A673 (cell line): ENCODE measurements around the gene RFX2. TPM values are rescaled to one million over a fixed set of nuclear protein-coding genes. Genes with fewer than 3 reads are reported as not detected.

Experiments
- BruUV-seq: library from RNA; stranded (reverse); fragments of 400-500 nt; replicated peaks from 2 replicates; lab custom pipeline; 2021; lab: Mats Ljungman, UMichigan
- CTCF ChIA-PET: fragments of 300-600 bp; sonication (Branson Sonifier 250); formaldehyde crosslinking; loops from one replicate; lab custom pipeline; 2022; ENCODE audit warnings: antibody characterized with exemption; lab: Charles Lee
- POLR2A ChIA-PET: fragments of 300-600 bp; sonication (Branson Sonifier 250); formaldehyde crosslinking; loops from one replicate; lab custom pipeline; 2022; ENCODE audit warnings: antibody characterized with exemption; ENCODE audit not compliant: low non-redundant PET; lab: Charles Lee
- DNase-seq: peaks from one replicate; pipeline ENCODE4 v3.0.0-alpha.2; 2015; ENCODE audit warnings: low spot score
- H3K27ac ChIP-seq: fragments of 200-600 bp; sonication (generic); 2 replicates; pipeline ENCODE4 v1.5.1; 2016; ENCODE audit warnings: mixed run types, low read depth, mild to moderate bottlenecking, mixed read lengths, antibody characterized with exemption, low read length; ENCODE audit not compliant: poor library complexity, severe bottlenecking
- H3K27me3 ChIP-seq: fragments of 200-600 bp; sonication (generic); replicated peaks from 2 replicates; pipeline ENCODE4 v1.6.1; 2017; ENCODE audit warnings: mixed run types, low read depth, mild to moderate bottlenecking, mixed read lengths, antibody characterized with exemption, low read length; ENCODE audit not compliant: insufficient read depth, poor library complexity
- H3K36me3 ChIP-seq: fragments of 200-600 bp; sonication (generic); 2 replicates; pipeline ENCODE4 v1.6.1; 2016; ENCODE audit warnings: mixed run types, mild to moderate bottlenecking, mixed read lengths, antibody characterized with exemption, low read length; ENCODE audit not compliant: insufficient read depth, poor library complexity, severe bottlenecking
- H3K4me1 ChIP-seq: fragments of 200-600 bp; sonication (generic); 2 replicates; pipeline ENCODE4 v1.6.1; 2017; ENCODE audit warnings: mixed run types, mild to moderate bottlenecking, mixed read lengths, antibody characterized with exemption, low read length; ENCODE audit not compliant: insufficient read depth, poor library complexity, severe bottlenecking
- H3K4me3 ChIP-seq: fragments of 200-600 bp; sonication (generic); 2 replicates; pipeline ENCODE4 v1.5.1; 2016; ENCODE audit warnings: low read depth, mixed run types, mild to moderate bottlenecking, mixed read lengths, low read length; ENCODE audit not compliant: poor library complexity, severe bottlenecking
- H3K9me3 ChIP-seq: fragments of 200-600 bp; sonication (generic); 2 replicates; pipeline ENCODE4 v1.6.1; 2016; ENCODE audit warnings: mixed run types, low read depth, mild to moderate bottlenecking, mixed read lengths, antibody characterized with exemption, low read length; ENCODE audit not compliant: poor library complexity, severe bottlenecking
- CTCF ChIP-seq: fragments of 300-800, 200-600 bp; sonication (generic); conservative IDR thresholded peaks from 2 replicates; pipeline ENCODE4 v1.5.1; 2017; ENCODE audit warnings: low read depth, mild to moderate bottlenecking, antibody characterized with exemption, low read length, moderate library complexity, mixed read lengths
- EZH2 ChIP-seq: fragments of 200-600 bp; sonication (generic); IDR thresholded peaks from 2 replicates; pipeline ENCODE4 v1.6.1; 2017; ENCODE audit warnings: borderline replicate concordance, low read depth, mild to moderate bottlenecking, mixed read lengths, antibody characterized with exemption, low read length; ENCODE audit not compliant: poor library complexity, severe bottlenecking
- intact Hi-C: fragments of 100-400 bp; cut with micrococcal nuclease; formaldehyde crosslinking; loops from one replicate; pipeline ENCODE4 v1.10.0; 2022; ENCODE audit not compliant: unreplicated experiment
- total RNA-seq: library from RNA; stranded (reverse); gene quantifications from 2 replicates; pipeline ENCODE4 v1.2.3, GENCODE V29; 2021

RFX2 gene
- total RNA-seq, 1 experiment from 2014 or later: 11.7 TPM

- Histone ChIP-seq H3K27ac (peak overlapping the region; percentile 37), H3K4me1 (peaks cover 3% of the 10 kb centered on the region), H3K9me3 (no peaks in the 10 kb centered on the region), H3K36me3 (no peaks in the 10 kb centered on the region), H3K27me3 (no peaks in the 10 kb centered on the region), H3K4me3 (no peak overlapping the region)
- DNase-seq: no peak
- CTCF ChIA-PET: no interaction called here
- intact Hi-C loops: no loop called here
- TF ChIP-seq CTCF: no peak
- TF ChIP-seq EZH2: no peak
- no TSS peak for BruUV-seq
- POLR2A ChIA-PET: no interaction called here
Observed at GRCh38 chr19:5992756-5993155, 117.5 kb downstream of the RFX2 start.

GRCh38 chr19:5991244-5991838 is 119.0 kb downstream of the RFX2 start:
- TF ChIP-seq CTCF (no peak), EZH2 (no peak)
- CTCF ChIA-PET: no interaction called here

GRCh38 chr19:5990289-5990797 is 120.0 kb downstream of the RFX2 start:
- DNase-seq: peak; percentile 64
- H3K27ac ChIP-seq: peak overlapping the region; percentile 21
- H3K4me3 ChIP-seq: peak overlapping the region; percentile 31

More at GRCh38 chr19:5991244-5991838, 119.0 kb downstream of the RFX2 start:
- no peak overlapping the region for H3K4me3 ChIP-seq
- intact Hi-C loops: no loop called here
- H3K9me3 ChIP-seq: no peaks in the 10 kb centered on the region
- H3K4me1 ChIP-seq: peaks cover 3% of the 10 kb centered on the region
- no peak overlapping the region for H3K27ac ChIP-seq
- POLR2A ChIA-PET: no interaction called here
- no peak for DNase-seq
- no peaks in the 10 kb centered on the region for H3K27me3 ChIP-seq
- H3K36me3 ChIP-seq: no peaks in the 10 kb centered on the region
- no TSS peak for BruUV-seq

More at GRCh38 chr19:5990289-5990797, 120.0 kb downstream of the RFX2 start:
- no peaks in the 10 kb centered on the region for H3K9me3 ChIP-seq
- POLR2A ChIA-PET: no interaction called here
- H3K36me3 ChIP-seq: no peaks in the 10 kb centered on the region
- CTCF ChIA-PET: interaction anchor here (0.5 to 1.5 kb wide), 3 partner anchors 22 to 1107 kb away, joined by 3 to 4 read pairs (median 4); no protein-coding TSS in a partner anchor
- no peaks in the 10 kb centered on the region for H3K27me3 ChIP-seq
- TF ChIP-seq CTCF (no peak), EZH2 (no peak)
- intact Hi-C loops: no loop called here
- BruUV-seq: no TSS peak
- peaks cover 3% of the 10 kb centered on the region for H3K4me1 ChIP-seq
